ENCODE data around the gene CBX3. TPM values are rescaled to one million over a fixed set of nuclear protein-coding genes. Genes with fewer than 3 reads are reported as not detected.

The CBX3 gene
- total and polyA plus RNA-seq, 10 of the 15 experiments (the other 5 are each of a cell fraction or from before 2014, with no cell fraction given): 153 to 307 (median 225) TPM

DNA sequence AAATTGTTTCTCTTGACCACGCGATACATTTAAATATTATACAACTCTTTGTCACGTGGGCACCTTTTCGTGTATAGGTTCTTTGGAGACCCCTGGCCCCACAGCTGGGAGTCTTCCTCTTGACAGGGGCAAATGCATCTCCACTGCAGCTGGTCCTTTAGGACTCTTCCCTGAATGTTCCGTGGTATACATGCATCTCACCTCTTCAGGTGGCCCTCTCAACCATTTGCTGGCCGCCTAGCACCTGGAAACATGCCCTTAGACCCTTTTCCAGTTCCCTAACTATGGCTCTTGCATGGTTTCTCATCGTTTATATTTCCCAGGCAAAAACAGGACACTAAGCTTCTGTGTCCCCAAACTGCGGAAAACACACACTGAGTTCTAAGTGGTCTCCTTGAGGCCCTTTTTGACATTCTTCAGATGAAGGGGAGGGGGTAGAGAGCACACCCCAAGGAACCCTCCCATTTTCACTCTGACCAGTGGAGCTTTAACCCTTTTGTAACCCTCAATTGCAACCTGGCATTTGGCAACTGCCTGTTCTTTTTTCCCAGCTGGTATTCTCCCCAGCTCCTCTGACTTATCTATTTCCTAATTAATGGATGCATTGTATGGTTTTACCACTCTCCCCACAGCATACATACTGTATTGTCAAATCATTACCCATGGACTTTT, 21.6 kb upstream of the CBX3 start:
- H3K9me3 ChIP-seq (replicated peaks; ENCODE audit: control insufficient read depth, insufficient read depth, low read length): no peaks in the 10 kb centered on the region
- no peak overlapping the region for H3K9ac ChIP-seq (ENCODE audit: control insufficient read depth, insufficient read depth, low read length)
- TF ChIP-seq RB1 (IDR thresholded peaks at IDR 0.05; ENCODE audit: borderline replicate concordance): no peak
- peak; percentile 43; the same call in 1 of the 2 replicates for TF ChIP-seq POLR2A (IDR thresholded peaks at IDR 0.05; ENCODE audit: low read depth, low read length)
- TF ChIP-seq RAD51 (IDR thresholded peaks at IDR 0.05): no peak
- TF ChIP-seq MTA3 (IDR thresholded peaks at IDR 0.05; ENCODE audit: borderline replicate concordance, low read length): 0 out of 2 replicates have a peak, but pooled peaks have one; percentile 25
- no peak for TF ChIP-seq RELB (IDR thresholded peaks at IDR 0.05; ENCODE audit: low read depth)
- TF ChIP-seq POLR2AphosphoS5 (IDR thresholded peaks at IDR 0.05; ENCODE audit: low read length): no peak
- H3K4me3 ChIP-seq: no peak overlapping the region
- no peak; the same call in 2 of the 3 replicates for ATAC-seq
- in situ Hi-C loops (cut with MboI): no loop called here
- ChIA-PET POLR2A (interaction anchor here (0.6 to 4.7 kb wide), 6 partner anchors 9 to 75 kb away, joined by 3 to 25 read pairs (median 6); no protein-coding TSS in a partner anchor), RAD21 (ENCODE audit: unreplicated experiment) (interaction anchor here (0.9 to 2.7 kb wide), 5 partner anchors 13 to 185 kb away, joined by 3 to 17 read pairs (median 5); partner anchors contain the start of gene NFE2L3), SMC1A (ENCODE audit: uncharacterized antibody, unreplicated experiment) (interaction anchor here (0.7 to 3.3 kb wide), 7 partner anchors 9 to 288 kb away, joined by 3 to 17 read pairs (median 6); no protein-coding TSS in a partner anchor), CTCF (interaction anchor here (1.5 to 5.7 kb wide), 2 partner anchors 9 to 88 kb away, joined by 8 to 25 read pairs; no protein-coding TSS in a partner anchor)
- intact Hi-C loops (cut with micrococcal nuclease; ENCODE audit: unreplicated experiment): no loop called here
- H3K79me2 ChIP-seq (ENCODE audit: control insufficient read depth, insufficient read depth, low read length): no peaks in the 10 kb centered on the region
- BruUV-seq (replicated peaks): no TSS peak
- H3K27ac ChIP-seq (ENCODE audit: control insufficient read depth, insufficient read depth): no peak overlapping the region
- WGBS (ENCODE audit: insufficient coverage, insufficient replicate concordance, low lambda C conversion rate, missing lambda C conversion rate): 88% methylated on average over 8 of the region's 8 CpGs
- no peak overlapping the region for H2AFZ ChIP-seq (ENCODE audit: control insufficient read depth, low read depth, low read length)
- no peaks in the 10 kb centered on the region for H3K4me1 ChIP-seq (ENCODE audit: control insufficient read depth, insufficient read depth, low read length)
- no peaks in the 10 kb centered on the region for H3K27me3 ChIP-seq (replicated peaks in 1 of 2; ENCODE audit: control insufficient read depth in 2 of 2, insufficient read depth in 2 of 2, low read length in 1 of 2)
- H4K20me1 ChIP-seq (ENCODE audit: control insufficient read depth, insufficient read depth): no peaks in the 10 kb centered on the region
- FAIRE-seq: no peak
- no peak for DNase-seq (ENCODE audit: low read depth, low spot score)
- peaks cover 0 to 6% of the 10 kb centered on the region in 2 experiments; a peak in 2 of 4 replicates for H3K36me3 ChIP-seq (ENCODE audit: control insufficient read depth in 2 of 2, insufficient read depth in 2 of 2, low read length in 1 of 2)
- no peak overlapping the region for H3K4me2 ChIP-seq (ENCODE audit: control insufficient read depth, insufficient read depth)

Measured in GM12878 (cell line).